NCI-H345 treated with DMSO at 0.1 percent for 48 hours (cell line): ENCODE measurements around the gene XAGE3.
"Not testable (repeated sequence)": the region's sequence is repeated elsewhere in the genome, so short reads cannot be mapped to it uniquely, and the experiment has no call there.

Experiments
- DNase-seq: peaks from one replicate; lab custom pipeline; 2025; ENCODE audit not compliant: unreplicated experiment; lab: John Stamatoyannopoulos, UW

The XAGE3 gene, protein sequence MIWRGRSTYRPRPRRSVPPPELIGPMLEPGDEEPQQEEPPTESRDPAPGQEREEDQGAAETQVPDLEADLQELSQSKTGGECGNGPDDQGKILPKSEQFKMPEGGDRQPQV

DNA sequence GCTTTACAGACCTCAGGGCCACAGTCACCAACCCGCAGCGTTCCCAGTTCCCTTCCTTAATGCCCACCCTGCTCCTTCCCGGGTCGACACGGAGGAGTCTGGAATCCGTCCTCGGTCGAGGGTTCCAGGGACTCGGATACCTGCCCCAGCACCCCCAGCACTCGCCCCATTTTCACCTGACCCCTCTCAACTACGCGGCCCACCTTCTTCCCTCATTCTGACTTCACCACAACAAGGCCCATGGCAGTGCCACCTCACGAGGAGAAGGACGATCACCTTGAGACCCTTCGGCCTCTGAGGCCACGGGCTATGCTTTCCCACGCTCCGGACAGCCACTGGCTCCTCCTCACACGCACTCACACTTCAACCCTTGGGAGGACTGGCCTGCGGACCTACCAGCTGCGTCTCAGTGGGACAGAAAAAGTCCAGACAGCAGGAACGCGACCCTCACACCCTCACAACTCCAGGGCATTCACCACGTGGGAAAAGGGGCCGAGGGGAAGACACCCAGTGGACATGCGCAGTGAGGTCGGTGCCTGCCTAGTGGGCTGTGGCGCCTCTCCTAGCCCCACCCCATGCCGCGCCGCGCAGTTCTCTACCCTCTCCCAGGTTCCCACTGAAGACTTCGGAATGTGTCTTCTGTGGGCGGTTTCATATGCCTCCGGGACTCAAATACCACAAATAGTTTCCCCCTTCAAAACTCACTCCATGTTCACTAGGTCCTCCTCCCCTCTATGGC is at the start of gene XAGE3:
TSS of gene XAGE3 (minus strand) at position 474 of the 739 bp plus-strand sequence. CDS start 950 bp downstream, outside the sequence.
- DNase-seq, result no peak

DNA sequence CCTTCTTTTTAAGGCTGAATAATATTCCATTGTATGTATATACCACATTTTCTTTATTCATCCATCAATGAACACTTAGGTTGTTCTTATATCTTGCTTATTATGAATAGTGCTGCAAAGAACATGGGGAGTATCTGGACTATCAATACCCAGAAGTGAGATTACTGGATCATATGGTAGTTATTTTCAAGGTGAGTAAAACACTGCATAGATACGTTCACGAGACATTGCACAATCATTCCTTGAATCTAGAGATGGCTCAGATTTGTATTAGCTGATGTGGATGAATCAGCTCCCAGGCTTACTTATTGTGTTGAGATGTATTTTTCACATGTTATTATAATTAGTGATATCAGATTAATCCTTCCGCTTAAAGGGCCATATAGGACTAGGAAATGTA is 46.8 kb upstream of the XAGE3 start:
- DNase-seq, result not testable (repeated sequence)

DNA sequence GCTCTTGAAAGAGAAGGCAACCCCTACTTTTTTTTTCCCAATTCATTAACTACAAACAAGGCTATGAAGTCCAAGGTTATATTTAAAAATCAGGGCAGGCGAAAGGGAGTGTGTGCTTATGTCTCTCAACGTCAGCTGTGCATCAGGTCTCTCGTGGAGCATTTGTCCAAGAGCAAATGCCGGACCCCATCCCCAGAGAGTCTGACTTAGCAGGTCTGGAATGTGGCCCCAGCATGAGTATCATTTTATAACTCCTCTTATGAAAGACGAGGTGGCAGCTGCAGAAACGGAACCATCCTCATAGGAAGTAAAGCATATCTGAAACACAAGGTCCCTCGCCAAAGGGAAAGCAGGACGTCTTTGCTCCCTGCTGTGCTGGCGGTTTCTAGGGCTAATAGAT is 45.8 kb upstream of the XAGE3 start:
- not testable (repeated sequence) for DNase-seq

DNA sequence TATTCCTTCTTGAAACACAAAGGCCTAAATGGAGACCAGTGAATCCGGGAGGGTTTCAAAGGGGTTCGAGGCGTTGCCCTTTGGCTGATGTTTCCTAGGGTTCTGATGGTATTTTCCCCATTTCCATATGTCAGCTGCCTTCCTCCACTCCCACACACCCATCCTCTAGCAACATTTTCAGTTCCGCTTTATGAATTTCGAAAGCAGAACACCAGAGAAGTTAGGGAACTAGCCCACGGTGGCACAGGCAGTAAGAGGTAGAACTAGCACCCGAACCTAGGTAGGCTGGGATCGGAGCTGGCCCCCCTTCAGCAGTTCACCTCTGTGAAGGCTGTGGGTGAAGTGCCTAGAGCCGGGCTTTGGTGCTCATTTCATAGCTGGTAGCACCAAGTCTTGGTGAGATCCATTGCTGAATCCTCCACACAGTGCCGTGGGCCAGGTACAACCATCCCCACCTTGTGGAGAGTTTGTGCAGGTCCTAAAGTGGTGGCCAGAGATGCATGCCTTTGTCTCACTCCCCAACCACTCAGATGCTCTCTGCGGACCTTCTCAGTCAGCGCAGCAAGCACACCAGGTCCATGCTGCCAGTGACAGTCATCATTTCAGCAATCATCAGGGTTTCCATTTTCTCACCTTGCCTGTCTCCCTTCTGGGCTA is 41.6 kb upstream of the XAGE3 start:
- not testable (repeated sequence) for DNase-seq

DNA sequence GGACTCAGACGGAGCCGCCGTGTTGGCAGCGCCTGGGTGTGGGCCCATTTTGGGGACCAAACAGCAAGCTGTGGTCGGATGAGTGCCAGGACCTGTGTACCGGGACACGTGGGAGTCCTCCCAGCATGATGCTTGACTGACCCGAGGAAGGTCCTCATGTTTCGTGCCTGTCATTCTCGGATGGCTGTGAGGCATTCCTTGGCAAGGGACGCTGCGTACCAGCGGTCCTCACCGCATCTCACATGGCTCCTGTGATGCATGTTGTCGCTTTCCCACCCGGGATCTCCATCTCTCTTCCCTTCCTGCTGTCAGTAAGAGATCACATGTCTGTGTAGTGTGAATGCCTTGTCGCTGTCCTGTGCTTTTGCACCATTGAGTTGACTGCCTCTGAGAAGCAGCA is 40.0 kb upstream of the XAGE3 start:
- DNase-seq, result not testable (repeated sequence)

DNA sequence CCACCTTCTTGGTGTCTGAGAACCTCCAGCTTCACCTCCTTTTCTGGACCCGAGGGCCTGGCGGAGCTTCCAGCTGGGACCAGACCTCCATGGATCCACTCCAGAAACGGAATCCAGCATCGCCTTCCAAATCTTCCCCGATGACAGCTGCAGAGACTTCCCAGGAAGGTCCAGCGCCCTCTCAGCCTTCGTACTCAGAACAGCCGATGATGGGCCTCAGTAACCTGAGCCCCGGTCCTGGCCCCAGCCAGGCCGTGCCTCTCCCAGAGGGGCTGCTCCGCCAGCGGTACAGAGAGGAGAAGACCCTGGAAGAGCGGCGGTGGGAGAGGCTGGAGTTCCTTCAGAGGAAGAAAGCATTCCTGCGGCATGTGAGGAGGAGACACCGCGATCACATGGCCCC is 39.3 kb upstream of the XAGE3 start:
- not testable (repeated sequence) for DNase-seq

DNA sequence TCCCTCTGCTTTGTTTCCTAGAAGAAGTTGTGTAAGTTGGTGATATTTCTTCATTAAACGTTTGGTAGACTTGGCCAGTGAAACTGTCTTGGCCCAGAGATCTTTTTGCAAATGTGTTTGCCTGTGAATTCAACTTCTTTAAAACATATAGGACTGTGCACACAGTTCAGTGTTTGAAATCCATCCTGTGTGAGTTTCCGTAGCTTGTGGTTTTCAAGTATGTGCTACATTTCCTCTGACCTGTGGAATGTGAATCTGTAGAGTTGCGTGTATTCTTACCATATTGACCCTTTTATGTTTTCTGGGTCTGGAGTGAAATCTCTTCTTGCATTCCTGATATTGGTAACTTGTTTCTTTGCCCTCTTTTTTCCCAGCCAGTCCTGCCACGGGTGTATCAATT is 38.2 kb upstream of the XAGE3 start:
- not testable (repeated sequence) for DNase-seq

DNA sequence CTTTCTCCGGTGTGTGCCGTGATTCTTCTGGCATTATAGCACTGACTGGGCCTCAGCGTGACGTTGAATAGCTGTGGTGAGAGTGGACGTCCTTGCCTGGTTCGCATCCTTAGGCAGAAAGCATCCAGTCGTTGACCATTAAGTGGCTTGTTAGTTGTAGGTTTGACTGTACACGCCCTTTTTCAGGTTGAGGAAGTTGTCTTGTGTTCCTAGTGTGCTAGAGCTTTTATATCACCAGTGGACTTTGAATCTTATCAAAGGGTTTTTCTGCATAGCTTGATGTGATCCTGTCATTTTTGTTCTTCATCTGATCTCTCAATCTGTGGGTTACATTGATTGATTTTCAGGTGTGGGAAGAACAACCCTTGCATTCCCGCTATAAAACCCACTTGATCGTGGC is 37.6 kb upstream of the XAGE3 start:
- DNase-seq, result not testable (repeated sequence)

DNA sequence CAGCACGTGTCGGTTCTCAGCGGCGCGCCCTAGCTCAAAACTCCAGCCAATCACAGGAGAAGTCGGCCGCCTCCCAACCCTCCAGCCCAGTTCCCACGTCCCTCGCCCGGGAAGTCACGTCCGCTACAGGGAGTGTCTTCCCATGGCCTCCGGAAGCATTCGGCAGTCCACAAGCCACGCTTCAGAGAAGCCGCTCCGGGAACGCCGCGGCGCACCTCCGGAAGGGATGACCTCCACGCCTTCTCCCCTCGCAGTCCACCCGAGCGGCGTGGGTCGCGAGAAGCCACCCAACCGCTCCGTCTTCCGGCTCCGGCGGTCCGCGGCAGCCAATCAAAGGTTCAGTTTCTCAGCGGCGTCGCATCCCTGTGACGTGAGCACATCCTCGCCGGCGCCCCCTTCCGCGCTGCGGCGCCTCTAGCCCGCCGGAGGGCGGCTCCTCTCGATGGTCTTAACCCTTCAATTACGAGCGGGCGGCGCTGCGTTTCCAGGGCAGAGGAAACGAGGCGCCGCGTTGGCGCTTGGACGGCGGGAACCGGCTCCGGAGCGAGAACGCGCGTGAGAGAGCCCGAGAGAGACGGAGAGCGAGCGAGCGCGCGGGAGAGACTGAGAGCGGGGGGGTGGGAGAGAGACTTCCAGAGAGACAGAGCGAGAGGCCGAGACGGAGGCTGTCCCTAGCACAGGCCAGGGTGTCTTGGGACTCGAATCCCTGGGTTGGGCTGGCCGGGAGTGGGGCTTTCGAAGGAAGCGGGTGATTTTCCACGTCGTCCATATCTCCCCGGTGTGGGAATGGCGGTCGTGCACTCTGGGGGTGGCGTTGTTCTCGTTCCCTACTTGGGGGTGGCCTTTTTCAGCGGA is 29.2 kb upstream of the XAGE3 start, which contains the start of gene FAM156B:
TSS of gene FAM156B (plus strand) at position 476 of the 855 bp plus-strand sequence. CDS start 9,896 bp downstream, outside the sequence.
- DNase-seq, result not testable (repeated sequence)

DNA sequence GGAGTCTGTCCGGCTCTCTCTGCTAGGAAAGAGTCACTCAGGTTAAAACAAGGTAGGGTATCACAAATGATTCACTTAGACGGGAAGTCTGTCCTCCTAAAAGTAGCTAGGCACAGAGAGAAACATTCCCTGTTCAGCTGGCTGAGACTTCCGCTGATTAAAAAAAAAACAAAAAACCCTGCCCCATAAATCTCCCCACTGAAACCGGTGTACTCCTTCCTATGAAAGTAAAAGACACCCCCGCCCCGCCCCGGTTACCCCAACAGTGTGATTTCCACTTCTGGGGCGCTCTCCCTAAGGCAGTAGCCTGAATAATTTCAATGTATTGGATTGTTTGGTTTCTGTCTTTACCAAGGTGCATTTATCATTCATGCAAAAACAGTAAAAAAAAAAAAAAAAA is 28.6 kb upstream of the XAGE3 start:
- DNase-seq, result not testable (repeated sequence)

DNA sequence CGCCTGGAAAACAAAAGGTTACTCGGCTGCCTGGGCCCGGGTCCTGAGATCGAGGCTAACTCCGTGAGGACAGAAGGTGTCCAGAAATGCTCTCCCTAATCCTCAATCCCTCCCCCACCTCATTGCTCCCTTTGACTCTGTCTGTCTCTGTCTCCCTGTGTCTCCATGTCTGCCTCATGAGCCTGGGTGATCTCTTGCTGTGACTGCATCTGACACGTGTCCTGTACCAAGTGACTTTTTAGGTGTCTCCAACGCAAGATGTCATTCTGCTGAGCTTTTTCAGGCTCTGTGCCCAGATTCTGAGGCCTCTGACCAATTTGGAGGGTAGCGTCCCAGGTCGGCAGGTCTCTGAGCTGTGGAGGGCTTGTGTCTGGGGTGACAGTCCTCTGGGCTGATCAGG is 20.2 kb upstream of the XAGE3 start:
- DNase-seq, result not testable (repeated sequence)

DNA sequence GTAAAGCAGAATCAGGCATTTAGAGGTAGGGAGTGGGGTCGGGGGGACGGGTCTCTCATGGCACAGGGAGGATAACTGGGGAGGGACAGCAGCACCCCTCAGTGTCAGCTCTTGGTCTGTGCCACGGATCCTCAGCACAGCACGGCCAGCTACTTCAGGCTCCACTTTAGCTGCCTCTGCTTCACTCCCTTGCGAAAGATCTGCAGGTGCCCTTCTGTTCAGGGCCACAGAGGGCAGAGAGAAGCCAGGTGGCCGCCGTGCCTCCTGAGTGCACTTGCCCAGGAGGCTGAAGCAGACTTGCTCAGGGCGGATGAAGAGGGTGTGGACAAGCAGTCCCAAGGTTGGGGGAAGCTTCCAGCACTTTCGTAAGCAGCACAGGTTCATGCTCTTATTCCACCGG is 19.6 kb upstream of the XAGE3 start:
- DNase-seq, result not testable (repeated sequence)

DNA sequence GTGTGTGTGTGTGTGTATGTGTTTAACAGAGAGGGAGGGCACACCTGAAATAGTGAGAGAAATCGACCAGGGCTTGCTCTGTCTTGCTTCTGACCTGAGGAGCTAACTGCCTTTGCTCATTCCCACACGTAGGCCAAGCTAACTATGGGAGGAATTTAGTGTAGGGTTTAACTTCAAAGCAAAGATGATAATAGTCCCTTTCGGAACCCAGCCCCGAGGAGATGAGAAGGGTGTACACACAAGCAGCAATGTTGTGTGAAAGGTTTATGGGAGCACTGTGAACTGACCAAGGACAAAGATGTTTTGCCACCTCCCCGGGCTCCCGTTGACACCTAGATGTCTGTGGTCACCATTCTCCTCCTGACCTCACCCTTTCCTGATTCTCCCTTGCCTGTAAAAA is 8.5 kb upstream of the XAGE3 start:
- DNase-seq, result not testable (repeated sequence)

DNA sequence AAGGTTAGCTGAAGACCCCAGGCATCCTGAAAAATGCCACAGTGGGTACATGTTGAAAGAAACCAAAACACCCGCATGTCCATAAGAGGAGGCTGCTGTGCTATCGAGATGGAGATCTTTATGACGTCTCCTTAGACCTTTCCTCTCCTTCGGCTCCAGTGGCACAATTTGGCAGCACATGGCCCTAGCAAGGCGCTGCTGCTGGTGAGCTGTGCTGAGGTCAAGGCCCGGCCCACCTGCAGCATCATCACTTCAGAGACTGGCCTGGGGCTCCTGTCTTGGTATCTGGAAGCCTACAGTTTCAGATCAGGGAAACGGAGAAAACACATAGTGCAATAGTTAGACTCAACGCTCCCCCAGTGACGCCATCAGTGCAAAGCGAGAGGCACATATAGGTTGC is 7.6 kb upstream of the XAGE3 start:
- not testable (repeated sequence) for DNase-seq

DNA sequence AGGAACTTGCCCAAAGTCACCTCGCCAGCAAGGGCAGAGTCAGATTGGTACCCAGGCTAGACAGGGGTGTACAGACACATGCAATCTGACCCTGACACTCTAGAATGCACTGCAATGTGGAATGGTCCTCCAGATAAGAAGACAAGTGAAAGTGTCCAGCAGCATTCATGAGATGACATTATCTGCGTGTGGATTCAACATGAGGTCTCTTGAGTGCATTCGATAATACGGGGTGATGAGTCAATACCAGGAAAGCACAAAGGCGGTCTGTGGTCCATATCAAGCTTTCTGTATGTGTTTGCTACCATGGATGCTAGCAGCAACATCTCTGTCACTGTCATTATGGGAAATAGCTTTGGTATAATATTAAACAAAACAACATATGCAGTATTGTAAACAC is 6.8 kb upstream of the XAGE3 start:
- no peak for DNase-seq

DNA sequence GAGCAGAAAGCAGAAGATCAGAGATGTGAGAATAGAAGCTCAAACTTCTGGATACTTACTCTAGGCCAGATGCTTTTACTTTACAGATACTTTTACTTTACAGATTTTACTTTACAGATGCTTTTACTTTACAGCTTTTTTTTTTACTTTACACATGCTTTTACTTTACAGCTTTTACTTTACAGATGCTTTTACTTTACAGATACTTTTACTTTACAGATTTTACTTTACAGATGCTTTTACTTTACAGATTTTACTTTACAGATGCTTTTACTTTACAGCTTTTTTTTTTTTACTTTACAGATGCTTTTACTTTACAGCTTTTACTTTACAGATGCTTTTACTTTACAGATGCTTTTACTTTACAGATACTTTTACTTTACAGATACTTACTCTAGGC is 5.9 kb upstream of the XAGE3 start:
- not testable (repeated sequence) for DNase-seq

DNA sequence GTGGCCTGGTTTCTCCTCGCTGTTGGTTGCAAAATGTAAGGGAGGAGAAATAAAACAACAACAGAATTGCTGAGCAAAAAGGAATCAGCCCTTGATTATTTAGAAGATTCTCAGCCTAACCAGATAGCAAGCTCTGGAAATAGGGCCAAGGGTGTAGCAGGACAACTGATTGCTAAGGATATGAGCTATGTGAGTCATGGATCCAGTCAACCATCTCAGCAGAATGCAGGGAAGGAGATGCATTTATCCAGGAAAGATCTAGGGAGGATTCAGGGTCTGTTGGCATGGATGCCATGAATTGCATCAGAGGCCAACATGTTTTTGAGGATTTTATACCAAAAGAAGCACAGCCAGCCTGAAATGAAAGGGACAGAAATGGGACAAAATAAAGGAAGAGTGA is 2.2 kb upstream of the XAGE3 start:
- DNase-seq, result no peak

DNA sequence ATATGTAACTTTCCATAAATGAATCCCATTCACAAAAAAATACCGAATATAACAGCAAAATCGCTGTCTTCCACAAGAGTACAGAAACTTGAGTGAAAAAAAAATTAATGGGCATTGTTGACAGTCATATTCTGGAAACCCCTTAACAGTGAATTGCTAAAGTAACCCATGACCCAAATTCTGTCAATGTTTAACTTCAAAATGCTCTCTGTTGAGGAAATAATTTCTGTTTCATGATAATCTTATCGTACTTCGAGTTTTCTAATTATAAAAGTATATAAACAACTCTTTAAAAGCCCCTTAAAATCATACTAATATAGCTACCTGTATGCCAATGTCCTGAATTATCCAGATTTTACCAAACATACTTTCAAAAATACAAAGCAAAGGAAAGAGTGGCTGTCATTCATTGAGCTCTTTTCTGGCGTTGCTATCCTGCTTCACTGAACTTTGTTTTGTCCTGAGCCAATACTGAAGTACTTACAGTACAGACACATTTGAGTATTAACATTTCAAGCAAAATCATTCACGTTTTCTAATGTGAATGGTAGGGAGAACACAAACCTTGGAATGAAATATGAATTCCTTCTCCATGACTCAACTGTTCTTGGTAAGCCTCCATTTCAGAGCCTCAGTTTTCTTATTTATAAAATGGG is 2.4 kb downstream of the XAGE3 start:
- no peak for DNase-seq

DNA sequence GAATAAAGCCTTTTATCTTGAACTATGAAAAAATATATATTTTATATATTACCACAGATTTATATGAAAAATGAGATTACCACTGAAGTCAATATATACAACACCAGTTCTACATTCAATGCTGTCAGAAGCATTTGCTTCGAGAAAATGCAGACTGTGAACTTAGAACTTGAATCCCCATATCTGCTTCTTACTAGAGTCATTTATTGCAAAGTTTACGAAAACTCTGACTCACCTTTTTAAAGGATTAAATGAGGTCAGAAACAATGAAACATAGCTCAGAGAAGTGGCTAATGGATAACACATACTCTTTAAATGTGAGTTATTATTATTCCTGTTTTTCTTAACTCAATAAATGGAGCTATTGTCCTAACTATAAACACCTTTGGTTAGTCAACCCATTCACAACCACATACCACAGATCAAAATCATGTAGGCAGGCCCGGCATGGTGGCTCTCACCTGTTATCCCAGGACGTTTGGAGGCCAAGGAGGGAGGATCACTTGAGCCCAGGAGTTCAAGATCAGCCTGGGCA is 10.8 kb downstream of the XAGE3 start:
- DNase-seq, result not testable (repeated sequence)

DNA sequence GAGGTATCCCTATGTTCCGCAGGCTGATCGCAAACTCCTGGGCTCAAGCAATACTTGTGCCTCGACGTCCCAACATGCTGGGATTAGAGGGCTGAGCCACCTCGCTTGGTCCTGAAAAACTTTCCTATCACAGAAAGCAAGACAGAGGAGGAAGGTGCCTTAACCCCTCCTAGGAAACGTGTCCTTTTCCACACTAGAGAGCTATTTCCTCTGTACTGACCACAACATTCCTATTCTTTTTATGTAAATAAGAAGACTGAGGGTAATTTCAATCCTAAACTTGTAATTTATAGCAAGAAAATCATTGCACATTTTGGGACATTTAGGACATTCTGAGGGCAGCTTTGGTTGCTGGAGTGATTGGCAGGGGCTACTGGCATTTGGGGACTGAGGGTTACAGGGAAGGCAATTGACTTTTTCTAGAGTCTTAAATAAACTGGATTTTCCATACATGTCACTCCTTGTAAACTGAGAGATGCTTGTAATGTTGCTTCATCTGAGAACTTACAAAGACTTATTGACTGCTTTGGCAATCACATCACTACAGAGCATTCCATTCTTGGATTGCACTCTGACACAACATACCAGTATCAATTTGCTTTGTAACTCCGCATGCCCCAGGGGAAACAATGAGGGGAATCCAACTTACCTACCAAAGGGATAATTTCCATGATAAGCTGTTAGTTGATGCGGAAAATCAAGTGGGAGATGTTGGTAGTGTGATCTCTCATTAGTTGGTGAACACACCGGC is 15.6 kb downstream of the XAGE3 start:
- DNase-seq, result no peak
